ENCODE results near the gene PDZRN3. TPM values are rescaled to one million over a fixed set of nuclear protein-coding genes. Genes with fewer than 3 reads are reported as not detected.

The PDZRN3 gene
- polyA plus RNA-seq, 2 of the 4 experiments (the other 2 are of a cell fraction): not detected

GRCh38 chr3:73610493-73610892, 14.2 kb downstream of the PDZRN3 start:
- ChIA-PET CTCF (no interaction called here), POLR2A (no interaction called here)
- Histone ChIP-seq H3K4me2 (no peak overlapping the region), H3K9me3 (no peaks in the 10 kb centered on the region), H3K4me3 (no peak overlapping the region), H3K4me1 (no peaks in the 10 kb centered on the region), H3K27ac (no peak overlapping the region)
- FAIRE-seq (no peak), DNase-seq (ENCODE audit: low read depth in 1 of 2, low spot score in 1 of 2) (no peak), ATAC-seq (no peak)
- 4% methylated on average over 1 of the region's 1 CpG for WGBS (ENCODE audit: missing lambda C conversion rate)
- TF ChIP-seq, protein P1, sequence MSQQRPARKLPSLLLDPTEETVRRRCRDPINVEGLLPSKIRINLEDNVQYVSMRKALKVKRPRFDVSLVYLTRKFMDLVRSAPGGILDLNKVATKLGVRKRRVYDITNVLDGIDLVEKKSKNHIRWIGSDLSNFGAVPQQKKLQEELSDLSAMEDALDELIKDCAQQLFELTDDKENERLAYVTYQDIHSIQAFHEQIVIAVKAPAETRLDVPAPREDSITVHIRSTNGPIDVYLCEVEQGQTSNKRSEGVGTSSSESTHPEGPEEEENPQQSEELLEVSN (IDR thresholded peaks at IDR 0.05; ENCODE audit: borderline replicate concordance, low read depth): no peak
- TF ChIP-seq NPAS2 (CRISPR knock-in tag; IDR thresholded peaks at IDR 0.05; ENCODE audit: borderline replicate concordance) (no peak), CHD4 (IDR thresholded peaks at IDR 0.05; ENCODE audit: borderline replicate concordance) (no peak), RCOR1 (IDR thresholded peaks at IDR 0.05; ENCODE audit: low read depth, low read length) (no peak), RNF2 (IDR thresholded peaks at IDR 0.05; ENCODE audit: borderline replicate concordance, low read depth) (no peak), REST (IDR thresholded peaks at IDR 0.05) (no peak), ZSCAN20 (CRISPR knock-in tag; IDR thresholded peaks at IDR 0.05) (no peak), CEBPB (IDR thresholded peaks at IDR 0.05) (no peak), FOSB (CRISPR knock-in tag; IDR thresholded peaks at IDR 0.05) (no peak), ZFP36 (IDR thresholded peaks at IDR 0.05; ENCODE audit: borderline replicate concordance, partially characterized antibody) (no peak), HDAC2 (IDR thresholded peaks at IDR 0.05) (no peak), MAZ (IDR thresholded peaks at IDR 0.05; ENCODE audit: borderline replicate concordance, low read depth, low read length) (no peak), SREBF2 (IDR thresholded peaks at IDR 0.05) (no peak), NR3C1 (IDR thresholded peaks at IDR 0.05) (no peak), BHLHE40 (IDR thresholded peaks at IDR 0.05; ENCODE audit: low read depth, low read length) (no peak)
- TF ChIP-seq, protein P2, sequence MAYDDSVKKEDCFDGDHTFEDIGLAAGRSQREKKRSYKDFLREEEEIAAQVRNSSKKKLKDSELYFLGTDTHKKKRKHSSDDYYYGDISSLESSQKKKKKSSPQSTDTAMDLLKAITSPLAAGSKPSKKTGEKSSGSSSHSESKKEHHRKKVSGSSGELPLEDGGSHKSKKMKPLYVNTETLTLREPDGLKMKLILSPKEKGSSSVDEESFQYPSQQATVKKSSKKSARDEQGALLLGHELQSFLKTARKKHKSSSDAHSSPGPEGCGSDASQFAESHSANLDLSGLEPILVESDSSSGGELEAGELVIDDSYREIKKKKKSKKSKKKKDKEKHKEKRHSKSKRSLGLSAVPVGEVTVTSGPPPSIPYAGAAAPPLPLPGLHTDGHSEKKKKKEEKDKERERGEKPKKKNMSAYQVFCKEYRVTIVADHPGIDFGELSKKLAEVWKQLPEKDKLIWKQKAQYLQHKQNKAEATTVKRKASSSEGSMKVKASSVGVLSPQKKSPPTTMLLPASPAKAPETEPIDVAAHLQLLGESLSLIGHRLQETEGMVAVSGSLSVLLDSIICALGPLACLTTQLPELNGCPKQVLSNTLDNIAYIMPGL (CRISPR knock-in tag; IDR thresholded peaks at IDR 0.05; ENCODE audit: borderline replicate concordance): no peak

DNA sequence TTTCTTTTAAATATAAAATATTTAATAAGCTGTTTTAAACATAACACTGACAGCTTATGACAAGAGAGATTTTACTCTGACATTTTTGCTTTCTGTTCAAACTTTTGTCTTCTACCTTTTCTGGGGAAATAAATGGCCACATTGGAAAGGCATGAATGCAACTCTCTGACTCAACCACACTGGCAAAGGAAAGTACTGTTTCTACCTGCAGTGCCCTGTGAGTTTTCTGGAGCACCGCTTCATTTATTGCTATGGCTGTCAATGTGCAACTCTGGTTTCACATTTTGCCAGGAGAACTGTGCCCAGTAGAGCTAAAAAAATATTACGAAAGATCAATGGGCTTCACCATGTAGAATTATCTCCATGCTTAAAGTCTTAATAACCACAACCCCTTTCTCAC, 15.1 kb downstream of the PDZRN3 start:
- FAIRE-seq (no peak), DNase-seq (ENCODE audit: low read depth in 1 of 2, low spot score in 1 of 2) (no peak), ATAC-seq (no peak)
- Histone ChIP-seq H3K4me3 (no peak overlapping the region), H3K4me2 (no peak overlapping the region), H3K9me3 (no peaks in the 10 kb centered on the region), H3K4me1 (no peaks in the 10 kb centered on the region), H3K27ac (no peak overlapping the region)
- no peak for TF ChIP-seq NPAS2 (CRISPR knock-in tag; IDR thresholded peaks at IDR 0.05; ENCODE audit: borderline replicate concordance)
- POLR2A ChIA-PET: no interaction called here
- WGBS (ENCODE audit: missing lambda C conversion rate): 0% methylated on average over 2 of the region's 2 CpGs
- CTCF ChIA-PET: no interaction called here

DNA sequence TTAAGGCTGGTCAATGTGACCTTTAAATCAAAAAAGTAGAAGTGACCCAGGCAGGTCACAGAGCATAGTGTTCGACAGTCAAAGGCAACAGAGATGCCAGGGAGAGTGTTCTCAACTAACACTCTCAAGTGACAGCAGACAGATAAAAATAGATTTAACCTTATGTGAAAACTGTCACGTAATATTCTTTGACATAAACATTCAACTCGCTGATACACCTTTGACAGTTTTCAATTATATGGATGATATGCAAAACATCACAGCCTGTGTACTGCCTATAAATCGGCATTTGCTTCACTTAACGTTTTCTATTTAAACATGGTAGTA, 15.5 kb downstream of the PDZRN3 start:
- CTCF ChIA-PET: no interaction called here
- Histone ChIP-seq H3K27ac (no peak overlapping the region), H3K4me3 (no peak overlapping the region), H3K4me1 (no peaks in the 10 kb centered on the region), H3K9me3 (no peaks in the 10 kb centered on the region), H3K4me2 (no peak overlapping the region)
- TF ChIP-seq NFE2L2 (conservative IDR thresholded peaks at IDR 0.05; ENCODE audit: low read length) (no peak), NR3C1 (IDR thresholded peaks at IDR 0.05) (no peak), PHF8 (IDR thresholded peaks at IDR 0.05; ENCODE audit: borderline replicate concordance, low read depth) (no peak), ZFP36 (IDR thresholded peaks at IDR 0.05; ENCODE audit: borderline replicate concordance, partially characterized antibody) (no peak), ZSCAN20 (CRISPR knock-in tag; IDR thresholded peaks at IDR 0.05) (no peak), NPAS2 (CRISPR knock-in tag; IDR thresholded peaks at IDR 0.05; ENCODE audit: borderline replicate concordance) (no peak), TP53 (CRISPR knock-in tag; IDR thresholded peaks at IDR 0.05) (no peak), MAZ (IDR thresholded peaks at IDR 0.05; ENCODE audit: borderline replicate concordance, low read depth, low read length) (no peak), MAFK (IDR thresholded peaks at IDR 0.05; ENCODE audit: partially characterized antibody) (no peak), FOSB (CRISPR knock-in tag; IDR thresholded peaks at IDR 0.05) (no peak), TFCP2L1 (CRISPR knock-in tag; IDR thresholded peaks at IDR 0.05) (no peak), GATA3 (IDR thresholded peaks at IDR 0.05; ENCODE audit: borderline replicate concordance) (no peak), RARB (CRISPR knock-in tag; IDR thresholded peaks at IDR 0.05) (no peak), CHD2 (IDR thresholded peaks at IDR 0.05; ENCODE audit: low read length, partially characterized antibody) (no peak), HEYL (CRISPR knock-in tag; IDR thresholded peaks at IDR 0.05) (no peak), CEBPB (IDR thresholded peaks at IDR 0.05) (no peak), BHLHE40 (IDR thresholded peaks at IDR 0.05; ENCODE audit: low read depth, low read length) (no peak), HDAC2 (IDR thresholded peaks at IDR 0.05) (no peak)
- TF ChIP-seq, protein P2 (CRISPR knock-in tag; IDR thresholded peaks at IDR 0.05; ENCODE audit: borderline replicate concordance): no peak
- TF ChIP-seq, protein P3, sequence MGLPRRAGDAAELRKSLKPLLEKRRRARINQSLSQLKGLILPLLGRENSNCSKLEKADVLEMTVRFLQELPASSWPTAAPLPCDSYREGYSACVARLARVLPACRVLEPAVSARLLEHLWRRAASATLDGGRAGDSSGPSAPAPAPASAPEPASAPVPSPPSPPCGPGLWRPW (IDR thresholded peaks at IDR 0.05): no peak
- DNase-seq (ENCODE audit: low read depth in 1 of 2, low spot score in 1 of 2) (no peak), FAIRE-seq (no peak), ATAC-seq (no peak)
- POLR2A ChIA-PET: no interaction called here
- WGBS (ENCODE audit: missing lambda C conversion rate): 9% methylated on average over 5 of the region's 5 CpGs
